NCI-H1436 (cell line): ENCODE data around the gene THAP2.

ENCODE experiments used
- DNase-seq: peaks from one replicate; lab custom pipeline; 2025; lab: John Stamatoyannopoulos, UW

The THAP2 gene

DNA sequence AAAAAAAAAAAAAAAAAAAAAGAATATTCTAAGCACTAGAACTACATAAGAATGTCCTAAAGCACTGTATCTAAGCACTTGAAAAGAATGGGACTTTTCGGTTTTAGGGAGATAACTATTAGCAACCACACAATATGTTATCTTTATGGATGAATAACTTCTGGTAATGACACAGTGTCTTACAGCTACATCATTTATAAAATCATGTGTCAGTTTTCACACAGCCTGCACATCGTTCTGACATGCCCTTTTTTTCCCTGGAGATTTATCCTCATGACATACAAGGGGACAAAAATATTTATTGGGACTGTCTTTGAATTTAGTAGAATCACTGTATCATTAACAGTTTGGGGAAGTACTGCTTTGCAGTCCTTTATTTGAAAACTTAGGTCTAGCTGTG, 39.1 kb downstream of the THAP2 start:
- DNase-seq = no peak

GRCh38 chr12:71704920-71705319, 40.8 kb downstream of the THAP2 start:
- no peak for DNase-seq

- DNase-seq = no peak
Measured at GRCh38 chr12:71708658-71709057, 44.6 kb downstream of the THAP2 start.

DNA sequence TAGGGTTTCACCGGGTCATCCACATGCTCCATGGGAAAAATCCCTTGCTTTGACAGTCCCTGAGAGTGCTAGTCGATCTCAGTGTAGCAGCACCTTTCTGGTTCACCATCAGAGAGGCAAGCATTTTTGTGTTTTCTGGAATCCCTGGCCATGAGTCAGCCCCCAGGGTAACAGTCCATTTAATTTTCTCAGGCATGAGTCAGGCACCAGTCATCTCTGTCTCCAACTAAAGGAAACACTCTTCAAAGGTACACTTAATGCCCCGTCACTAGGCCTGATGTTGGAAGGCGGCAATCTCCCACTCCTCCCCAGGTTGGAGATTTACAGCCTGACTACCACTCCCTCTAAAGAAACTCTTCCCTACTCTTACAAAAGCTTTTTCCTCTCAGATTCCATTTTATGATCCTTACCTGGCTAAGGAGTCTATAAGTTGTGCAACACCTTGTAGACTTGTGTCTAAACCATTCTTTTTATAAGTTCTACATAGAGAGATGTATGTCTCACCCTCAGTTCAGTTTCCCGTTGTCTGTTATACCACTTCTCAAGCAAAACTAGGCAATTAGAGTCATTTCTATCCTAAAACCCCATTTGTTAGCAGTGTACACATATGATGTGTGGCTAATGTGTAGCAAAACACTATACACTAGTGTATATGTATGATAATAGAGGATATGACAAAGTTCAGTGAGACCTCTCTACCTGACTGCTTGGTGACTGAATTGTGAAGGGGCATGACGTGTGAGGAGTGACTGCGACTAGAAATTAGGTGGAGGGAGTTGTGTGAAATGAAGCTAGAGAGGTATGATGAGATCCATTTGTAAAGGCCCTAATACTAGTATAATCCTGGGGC, 46.4 kb downstream of the THAP2 start:
- DNase-seq = no peak

GRCh38 chr12:71718611-71719010, 54.5 kb downstream of the THAP2 start:
- DNase-seq = no peak

- no peak for DNase-seq
Measured at GRCh38 chr12:71719647-71720370, 55.7 kb downstream of the THAP2 start.

- no peak for DNase-seq
Measured at GRCh38 chr12:71721783-71722505, 57.8 kb downstream of the THAP2 start.

- DNase-seq = no peak
Measured at GRCh38 chr12:71725011-71725410, 60.9 kb downstream of the THAP2 start.

- no peak for DNase-seq
Measured at GRCh38 chr12:71726548-71726947, 62.4 kb downstream of the THAP2 start.

DNA sequence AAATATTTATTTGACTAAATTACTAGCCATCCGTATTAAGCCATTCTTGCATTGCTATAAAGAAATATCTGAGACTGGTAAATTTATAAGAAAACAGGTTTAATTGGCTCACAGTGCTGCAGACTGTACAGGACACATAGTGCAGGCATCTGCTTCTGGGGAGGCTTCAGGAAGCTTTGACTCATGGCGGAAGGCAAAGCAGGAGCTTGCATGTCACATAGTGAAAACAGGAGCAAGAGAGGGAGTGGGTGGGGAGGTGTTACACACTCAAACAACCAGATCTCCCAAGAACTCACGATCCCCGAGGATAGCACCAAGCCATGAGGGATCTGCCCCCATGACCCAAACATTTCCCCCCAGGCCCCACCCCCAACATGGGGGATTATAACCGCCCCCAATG, 63.9 kb downstream of the THAP2 start:
- no peak for DNase-seq
